ENCODE measurements around the gene CCNI.

DNA sequence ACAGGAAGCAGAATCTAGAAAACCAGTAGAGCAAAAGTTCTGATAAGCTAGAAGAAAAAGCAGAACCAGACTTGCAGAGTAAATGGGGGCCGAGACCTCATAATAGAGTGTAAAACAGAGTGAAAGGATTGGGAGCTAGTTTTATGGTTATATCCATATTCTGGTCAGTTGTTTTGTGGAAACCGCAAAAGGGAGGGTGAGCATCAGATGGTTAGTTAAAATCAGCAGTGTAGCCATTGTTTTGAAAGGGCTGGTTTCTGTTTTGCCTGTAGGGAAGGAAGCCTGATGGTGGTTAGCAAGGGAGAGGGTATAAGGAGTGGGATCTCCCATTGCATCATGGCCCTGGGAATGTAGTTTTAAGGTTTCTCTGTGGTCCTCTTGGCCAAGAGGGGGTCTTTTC, 17.2 kb upstream of the CCNI start:
- TF ChIP-seq GATA3 (IDR thresholded peaks at IDR 0.05; ENCODE audit: low read depth, low read length) (no peak), GATA2 (IDR thresholded peaks at IDR 0.05; ENCODE audit: low read depth, low read length) (no peak)
